HG03439 (cell line): Measurements from ENCODE around the gene SCRN1.
"Not testable (repeated sequence)": the region's sequence is repeated elsewhere in the genome, so short reads cannot be mapped to it uniquely, and the experiment has no call there.

Source experiments
- ATAC-seq: cut with Tn5 transposase; IDR thresholded peaks from one replicate; pipeline ENCODE4 v1.9.1; 2021; ENCODE audit warnings: mild to moderate bottlenecking, moderate library complexity; ENCODE audit not compliant: unreplicated experiment

SCRN1 gene

GRCh38 chr7:29893351-29893965 is 96.1 kb downstream of the SCRN1 start:
- no peak for ATAC-seq

GRCh38 chr7:29892231-29892630 is 97.4 kb downstream of the SCRN1 start:
- no peak for ATAC-seq

- no peak for ATAC-seq
These were observed 97.8 kb downstream of the SCRN1 start for GRCh38 chr7:29891766-29892165.

GRCh38 chr7:29890786-29891185 is 98.8 kb downstream of the SCRN1 start:
- not testable (repeated sequence) for ATAC-seq

GRCh38 chr7:29890251-29890650 is 99.3 kb downstream of the SCRN1 start:
- no peak for ATAC-seq

GRCh38 chr7:29889288-29889687 is 100.3 kb downstream of the SCRN1 start:
- no peak for ATAC-seq

GRCh38 chr7:29888006-29888405 is 101.6 kb downstream of the SCRN1 start:
- no peak for ATAC-seq

GRCh38 chr7:29886827-29887226 is 102.8 kb downstream of the SCRN1 start:
- no peak for ATAC-seq

GRCh38 chr7:29885626-29886025 is 104.0 kb downstream of the SCRN1 start:
- ATAC-seq = no peak

- ATAC-seq = no peak
These were observed 105.0 kb downstream of the SCRN1 start for GRCh38 chr7:29884399-29885272.

- no peak for ATAC-seq
These were observed 105.9 kb downstream of the SCRN1 start for GRCh38 chr7:29883462-29884398.

GRCh38 chr7:29882481-29882880 is 107.1 kb downstream of the SCRN1 start:
- ATAC-seq = no peak

GRCh38 chr7:29881724-29882123 is 107.9 kb downstream of the SCRN1 start:
- ATAC-seq = no peak

GRCh38 chr7:29879609-29880008 is 110.0 kb downstream of the SCRN1 start:
- ATAC-seq = no peak

GRCh38 chr7:29878081-29878688 is 111.4 kb downstream of the SCRN1 start:
- ATAC-seq = no peak

GRCh38 chr7:29877196-29877595 is 112.4 kb downstream of the SCRN1 start:
- no peak for ATAC-seq

GRCh38 chr7:29875741-29876140 is 113.9 kb downstream of the SCRN1 start:
- no peak for ATAC-seq

- no peak for ATAC-seq
These were observed 115.8 kb downstream of the SCRN1 start for GRCh38 chr7:29873644-29874294.

GRCh38 chr7:29871787-29872398 is 117.7 kb downstream of the SCRN1 start:
- ATAC-seq = no peak
